A549 (cell line): Measurements from ENCODE around the gene NRDE2. TPM values are rescaled to one million over a fixed set of nuclear protein-coding genes. Genes with fewer than 3 reads are reported as not detected.

Experiments
- ATAC-seq, 2 experiments: fragments of 200-7000 bp in 1 of 2; fragments of >200 bp in 1 of 2; cut with Nextera tagmentation in 1 of 2; cut with Tn5 transposase in 1 of 2; 3 replicates each; pipeline versions ENCODE4 v1.8.0 to v1.9.1; 2018 to 2020; ENCODE audit warnings: mild to moderate bottlenecking in 1 of 2, moderate library complexity in 1 of 2
- CTCF ChIA-PET: fragments of 300-600 bp; sonication (Branson Sonifier 250); formaldehyde crosslinking; extraction: SDS; loops from one replicate; lab custom pipeline; 2021; ENCODE audit warnings: antibody characterized with exemption, inconsistent platforms; lab: Yijun Ruan, JAX
- POLR2A ChIA-PET: fragments of 350-600 bp; formaldehyde crosslinking; extraction: SDS; loops from one replicate; lab custom pipeline; 2021; ENCODE audit warnings: antibody characterized with exemption, inconsistent platforms; lab: Yijun Ruan, JAX
- DNase-seq, 2 experiments: peaks; one replicate each; pipeline versions ENCODE4 v3.0.0 to v3.0.0-alpha.2; 2011 to 2016; ENCODE audit warnings: low read depth in 1 of 2, low spot score in 1 of 2
- FAIRE-seq: peaks from 2 replicates; lab custom pipeline; 2011; peaks lifted over from hg19 to GRCh38; lab: Jason Lieb, UNC
- H3K27ac ChIP-seq, 2 experiments: fragments of >200 bp; sonication (Bioruptor Twin); formaldehyde crosslinking; 3 replicates each; pipeline ENCODE4 v1.5.1; 2016 to 2017
- H3K4me1 ChIP-seq: fragments of >200 bp; sonication (Bioruptor Twin); formaldehyde crosslinking; 3 replicates; pipeline ENCODE4 v1.6.1; 2016
- H3K4me2 ChIP-seq: fragments of >200 bp; sonication (Bioruptor Twin); formaldehyde crosslinking; 3 replicates; pipeline ENCODE4 v1.6.1; 2016
- H3K4me3 ChIP-seq: fragments of >200 bp; sonication (Bioruptor Twin); formaldehyde crosslinking; 3 replicates; pipeline ENCODE4 v1.5.1; 2016
- H3K9me3 ChIP-seq: fragments of >200 bp; sonication (Bioruptor Twin); formaldehyde crosslinking; 3 replicates; pipeline ENCODE4 v1.6.1; 2016
- CEBPB ChIP-seq, 2 experiments: fragments of >200 bp in 1 of 2; sonication (Bioruptor Twin) in 1 of 2; formaldehyde crosslinking in 1 of 2; IDR thresholded peaks; 2 replicates each; pipeline ENCODE4 v1.6.1; 2012 to 2016
- CHD2 ChIP-seq: fragments of 150-350 bp; IDR thresholded peaks from 2 replicates; pipeline ENCODE4 v1.6.1; 2014; ENCODE audit warnings: low read length; ENCODE audit not compliant: partially characterized antibody
- CHD4 ChIP-seq: fragments of 200-600 bp; sonication (generic); IDR thresholded peaks from 2 replicates; pipeline ENCODE4 v1.6.1; 2016; ENCODE audit warnings: antibody characterized with exemption, mild to moderate bottlenecking, borderline replicate concordance
- EHMT2 ChIP-seq: fragments of 200-600 bp; sonication (generic); IDR thresholded peaks from 2 replicates; pipeline ENCODE4 v1.6.1; 2016; ENCODE audit warnings: antibody characterized with exemption, low read depth, mild to moderate bottlenecking, moderate library complexity
- ESRRA ChIP-seq: fragments of 150-350 bp; IDR thresholded peaks from 2 replicates; pipeline ENCODE4 v1.6.1; 2014; ENCODE audit warnings: mild to moderate bottlenecking, low read length, borderline replicate concordance
- FOSL2 ChIP-seq, 2 experiments: fragments of 450-650 bp in 1 of 2; fragments of >200 bp in 1 of 2; sonication (Bioruptor Twin) in 1 of 2; formaldehyde crosslinking; IDR thresholded peaks; 2 replicates each; pipeline versions ENCODE4 v1.5.0 to v1.6.1; 2016 to 2020; ENCODE audit warnings: mild to moderate bottlenecking in 1 of 2, moderate library complexity in 1 of 2
- FOXS1 ChIP-seq: fragments of 250-450 bp; sonication (Bioruptor Pico); IDR thresholded peaks from 2 replicates; pipeline ENCODE4 v1.5.0; 2020; ENCODE audit warnings: mild to moderate bottlenecking, moderate library complexity
- GATA3 ChIP-seq: IDR thresholded peaks from 2 replicates; pipeline ENCODE4 v1.6.1; 2012; ENCODE audit warnings: borderline replicate concordance
- HOXA7 ChIP-seq: fragments of 250-450 bp; sonication (Bioruptor Pico); IDR thresholded peaks from 2 replicates; pipeline ENCODE4 v1.5.0; 2020; ENCODE audit warnings: mild to moderate bottlenecking, moderate library complexity
- JUN ChIP-seq, 2 experiments: fragments of >200 bp; sonication (Bioruptor Twin); formaldehyde crosslinking; IDR thresholded peaks; 2 replicates in 1 of 2; 3 replicates in 1 of 2; pipeline ENCODE4 v1.6.1; 2016 to 2017
- JUNB ChIP-seq: fragments of >200 bp; sonication (Bioruptor Twin); formaldehyde crosslinking; IDR thresholded peaks from 2 replicates; pipeline ENCODE4 v1.6.1; 2016
- KDM5A ChIP-seq: fragments of 200-600 bp; sonication (generic); IDR thresholded peaks from 2 replicates; pipeline ENCODE4 v1.6.1; 2016; ENCODE audit warnings: antibody characterized with exemption, mild to moderate bottlenecking
- MAZ ChIP-seq: fragments of 150-350 bp; IDR thresholded peaks from 2 replicates; pipeline ENCODE4 v1.6.1; 2014; ENCODE audit warnings: antibody characterized with exemption, low read depth, low read length, borderline replicate concordance
- MYC ChIP-seq: IDR thresholded peaks from 2 replicates; pipeline ENCODE4 v1.6.1; 2012; ENCODE audit warnings: mild to moderate bottlenecking, inconsistent platforms, low read length, improper control_type of control experiment, borderline replicate concordance
- NR3C1 ChIP-seq: fragments of >200 bp; sonication (Bioruptor Twin); formaldehyde crosslinking; IDR thresholded peaks from 3 replicates; pipeline ENCODE4 v1.6.1; 2017
- POLR2AphosphoS2 ChIP-seq: conservative IDR thresholded peaks from 2 replicates; pipeline ENCODE4 v1.6.1; 2012; ENCODE audit warnings: low read length, improper control_type of control experiment, inconsistent platforms
- RAD21 ChIP-seq, 2 experiments: fragments of >200 bp in 1 of 2; sonication (Bioruptor Twin) in 1 of 2; formaldehyde crosslinking in 1 of 2; IDR thresholded peaks in 1 of 2; conservative IDR thresholded peaks in 1 of 2; 2 replicates in 1 of 2; 3 replicates in 1 of 2; pipeline ENCODE4 v1.6.1; 2012 to 2018; ENCODE audit warnings: inconsistent platforms in 1 of 2
- RCOR1 ChIP-seq: fragments of 150-350 bp; IDR thresholded peaks from 2 replicates; pipeline ENCODE4 v1.6.1; 2014; ENCODE audit warnings: antibody characterized with exemption, low read length, low read depth
- SREBF2 ChIP-seq: fragments of 450-650 bp; IDR thresholded peaks from 2 replicates; pipeline ENCODE4 v1.6.1; 2014; ENCODE audit warnings: mild to moderate bottlenecking, moderate library complexity
- TFCP2L1 ChIP-seq: fragments of 250-450 bp; sonication (Bioruptor Pico); IDR thresholded peaks from 2 replicates; pipeline ENCODE4 v1.5.0; 2021; ENCODE audit warnings: mild to moderate bottlenecking
- TP53 ChIP-seq: fragments of 250-450 bp; sonication (Bioruptor Pico); IDR thresholded peaks from 2 replicates; pipeline ENCODE4 v1.5.0; 2021; ENCODE audit warnings: mild to moderate bottlenecking, moderate library complexity
- ZNF302 ChIP-seq: fragments of 250-450 bp; sonication (Bioruptor Pico); IDR thresholded peaks from 2 replicates; pipeline ENCODE4 v1.9.0; 2021; ENCODE audit warnings: inconsistent platforms, mild to moderate bottlenecking, moderate library complexity
- ZSCAN20 ChIP-seq: fragments of 250-450 bp; sonication (Bioruptor Pico); IDR thresholded peaks from 2 replicates; pipeline ENCODE4 v1.8.0; 2022; ENCODE audit warnings: mild to moderate bottlenecking, moderate library complexity
- WGBS: methylation state at CpG from one replicate; pipeline ENCODE4 v1.1.6; 2017; ENCODE audit errors: missing lambda C conversion rate; 5-methylcytosine and 5-hydroxymethylcytosine counted together
- polyA plus RNA-seq, 4 experiments: library from polyadenylated mRNA; depleted of rRNA in 3 of 4; stranded (reverse); fragments of >200 nt; fragmentation: RNase III in 1 of 4; extraction: RNeasy Plus Mini Kit Qiagen cat#74134 plus additional on column Dnase treatment in 1 of 4; gene quantifications; 2 replicates in 3 of 4; 3 replicates in 1 of 4; pipeline ENCODE4 v1.2.3, GENCODE V29; 2011 to 2017
- TF ChIP-seq, protein P1 (sequence below): fragments of >200 bp; sonication (Bioruptor Twin); formaldehyde crosslinking; IDR thresholded peaks from 3 replicates; pipeline ENCODE4 v1.5.1; 2016
- TF ChIP-seq, protein P2 (sequence below): fragments of >200 bp; sonication (Bioruptor Twin); formaldehyde crosslinking; IDR thresholded peaks from 2 replicates; pipeline ENCODE4 v1.6.1; 2016
- TF ChIP-seq, protein P3 (sequence below): fragments of 250-450 bp; sonication (Bioruptor Pico); IDR thresholded peaks from 2 replicates; pipeline ENCODE4 v1.5.0; 2020; ENCODE audit warnings: low read depth, mild to moderate bottlenecking, moderate library complexity
- TF ChIP-seq, protein P4 (sequence below): IDR thresholded peaks from 2 replicates; pipeline ENCODE4 v1.6.1; 2012; ENCODE audit warnings: low read depth, borderline replicate concordance

Gene NRDE2
- polyA plus RNA-seq, 2 of the 4 experiments (the other 2 are of a cell fraction), result 11.6 to 12.7 TPM

DNA sequence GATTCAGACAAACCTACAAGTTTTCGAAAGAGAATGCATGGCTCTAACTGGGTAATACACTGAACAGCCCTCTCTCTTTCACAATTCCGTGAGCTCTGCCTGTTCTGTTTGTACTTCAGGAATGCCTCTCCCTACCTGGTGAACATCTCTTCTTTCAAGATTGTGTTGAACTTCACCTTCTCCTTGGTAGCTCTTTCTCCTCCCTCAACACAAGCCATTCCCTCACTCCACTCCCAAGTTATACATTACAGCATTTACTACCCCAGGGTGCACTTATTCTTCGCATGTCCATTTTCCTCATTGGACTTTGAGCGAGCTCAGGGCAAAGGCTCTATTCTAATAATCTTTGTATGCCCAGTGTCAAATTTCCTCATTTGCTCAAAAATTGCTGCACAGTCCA is 28.3 kb downstream of the NRDE2 start (continued):
- TF ChIP-seq FOXS1 (CRISPR knock-in tag) (no peak), CHD2 (no peak)

DNA sequence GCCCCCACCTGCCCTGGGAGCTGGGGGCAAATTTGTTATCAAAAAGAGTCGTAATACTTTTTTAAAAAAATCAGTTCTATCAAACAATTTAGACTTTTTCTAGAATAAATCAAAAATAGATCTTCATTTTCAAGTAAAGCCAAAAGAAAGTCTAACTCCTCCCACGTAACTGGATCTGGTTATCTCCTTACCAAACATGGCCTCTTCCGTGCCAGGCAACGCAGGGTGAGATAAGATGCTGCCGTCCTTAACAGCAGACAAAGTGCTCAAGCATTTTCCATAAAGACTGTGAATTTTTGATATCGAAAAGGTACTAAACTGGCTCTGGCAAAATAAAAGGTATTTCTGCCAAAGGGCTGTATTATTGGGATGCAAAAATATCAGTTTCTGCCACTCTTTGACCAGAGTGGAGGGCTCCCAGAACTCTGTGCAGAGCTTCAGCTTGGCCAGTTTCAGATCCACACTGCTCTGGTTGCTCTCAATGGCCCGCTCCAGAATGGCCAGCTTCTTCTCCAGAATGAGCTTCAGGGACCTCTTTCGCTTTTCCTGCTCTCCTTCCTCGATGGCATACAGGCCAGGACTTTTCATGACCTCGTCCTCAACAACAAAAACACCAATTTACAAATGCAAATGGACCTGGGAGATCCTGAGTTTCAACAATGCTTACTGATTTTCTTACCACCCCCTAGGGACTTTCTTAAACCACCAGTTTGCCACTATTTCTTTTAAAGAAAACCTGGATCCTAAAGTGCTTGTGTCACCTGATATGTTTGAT is 29.0 kb downstream of the NRDE2 start:
- 87% methylated on average over 10 of the region's 10 CpGs for WGBS
- TF ChIP-seq KDM5A (no peak), CHD2 (no peak), TFCP2L1 (CRISPR knock-in tag) (no peak), JUN (IDR thresholded peaks at IDR 0.05) (no peak), EHMT2 (no peak), FOXS1 (CRISPR knock-in tag) (no peak), MAZ (no peak)
- TF ChIP-seq, protein P1, sequence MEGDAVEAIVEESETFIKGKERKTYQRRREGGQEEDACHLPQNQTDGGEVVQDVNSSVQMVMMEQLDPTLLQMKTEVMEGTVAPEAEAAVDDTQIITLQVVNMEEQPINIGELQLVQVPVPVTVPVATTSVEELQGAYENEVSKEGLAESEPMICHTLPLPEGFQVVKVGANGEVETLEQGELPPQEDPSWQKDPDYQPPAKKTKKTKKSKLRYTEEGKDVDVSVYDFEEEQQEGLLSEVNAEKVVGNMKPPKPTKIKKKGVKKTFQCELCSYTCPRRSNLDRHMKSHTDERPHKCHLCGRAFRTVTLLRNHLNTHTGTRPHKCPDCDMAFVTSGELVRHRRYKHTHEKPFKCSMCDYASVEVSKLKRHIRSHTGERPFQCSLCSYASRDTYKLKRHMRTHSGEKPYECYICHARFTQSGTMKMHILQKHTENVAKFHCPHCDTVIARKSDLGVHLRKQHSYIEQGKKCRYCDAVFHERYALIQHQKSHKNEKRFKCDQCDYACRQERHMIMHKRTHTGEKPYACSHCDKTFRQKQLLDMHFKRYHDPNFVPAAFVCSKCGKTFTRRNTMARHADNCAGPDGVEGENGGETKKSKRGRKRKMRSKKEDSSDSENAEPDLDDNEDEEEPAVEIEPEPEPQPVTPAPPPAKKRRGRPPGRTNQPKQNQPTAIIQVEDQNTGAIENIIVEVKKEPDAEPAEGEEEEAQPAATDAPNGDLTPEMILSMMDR, result no peak
- TF ChIP-seq, protein P2, sequence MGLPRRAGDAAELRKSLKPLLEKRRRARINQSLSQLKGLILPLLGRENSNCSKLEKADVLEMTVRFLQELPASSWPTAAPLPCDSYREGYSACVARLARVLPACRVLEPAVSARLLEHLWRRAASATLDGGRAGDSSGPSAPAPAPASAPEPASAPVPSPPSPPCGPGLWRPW, result no peak
- TF ChIP-seq, protein P3, sequence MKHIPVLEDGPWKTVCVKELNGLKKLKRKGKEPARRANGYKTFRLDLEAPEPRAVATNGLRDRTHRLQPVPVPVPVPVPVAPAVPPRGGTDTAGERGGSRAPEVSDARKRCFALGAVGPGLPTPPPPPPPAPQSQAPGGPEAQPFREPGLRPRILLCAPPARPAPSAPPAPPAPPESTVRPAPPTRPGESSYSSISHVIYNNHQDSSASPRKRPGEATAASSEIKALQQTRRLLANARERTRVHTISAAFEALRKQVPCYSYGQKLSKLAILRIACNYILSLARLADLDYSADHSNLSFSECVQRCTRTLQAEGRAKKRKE (CRISPR knock-in tag), result no peak
- H3K27ac ChIP-seq, result no peak overlapping the region
- no peaks in the 10 kb centered on the region for H3K9me3 ChIP-seq
- H3K4me3 ChIP-seq, result no peak overlapping the region
- ChIA-PET CTCF (interaction anchor here (0.6 to 4.0 kb wide), 11 partner anchors 11 to 870 kb away, joined by 3 to 33 read pairs (median 5); no protein-coding TSS in a partner anchor), POLR2A (interaction anchor here (1.8 kb wide), 1 partner anchor 95 kb away, joined by 12 read pairs; no protein-coding TSS in a partner anchor)
- H3K4me1 ChIP-seq, result no peaks in the 10 kb centered on the region
- ATAC-seq (no peak), DNase-seq (no peak), FAIRE-seq (no peak)
- no peak overlapping the region for H3K4me2 ChIP-seq

DNA sequence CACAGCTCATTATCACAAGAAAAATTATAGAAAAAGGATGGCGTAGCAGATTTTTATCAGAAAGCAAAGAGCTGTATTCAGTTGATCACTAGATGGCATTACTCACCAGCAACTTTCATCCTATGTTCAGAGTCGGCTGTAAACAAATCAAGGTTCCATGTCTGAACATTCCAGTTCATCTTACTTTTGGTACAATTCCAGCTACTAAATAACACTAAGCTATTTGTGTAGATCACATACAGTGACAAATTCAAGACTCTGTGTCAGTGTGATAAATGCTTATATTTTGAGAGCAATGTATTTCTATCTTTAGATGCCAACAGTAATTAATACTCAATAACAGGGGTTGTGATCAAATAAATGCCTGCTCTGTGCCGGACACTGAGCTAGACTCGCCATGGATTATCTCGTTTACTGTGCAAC is 30.1 kb downstream of the NRDE2 start:
- CTCF ChIA-PET, result interaction anchor here (0.6 to 4.0 kb wide), 32 partner anchors 8 to 871 kb away, joined by 3 to 33 read pairs (median 4); partner anchors contain the start of gene PSMC1
- H3K4me1 ChIP-seq, result no peaks in the 10 kb centered on the region
- DNase-seq (peak; percentile 38 to 62), ATAC-seq (peak; percentile 72 to 84; a peak in 4 of 6 replicates), FAIRE-seq (no peak)
- no peak overlapping the region for H3K27ac ChIP-seq
- H3K4me2 ChIP-seq, result no peak overlapping the region
- no peaks in the 10 kb centered on the region for H3K9me3 ChIP-seq
- no peak overlapping the region for H3K4me3 ChIP-seq
- 56% methylated on average over 5 of the region's 5 CpGs for WGBS
- POLR2A ChIA-PET, result interaction anchor here (1.0 to 1.8 kb wide), 4 partner anchors 81 to 395 kb away, joined by 3 to 12 read pairs (median 4); no protein-coding TSS in a partner anchor
- TF ChIP-seq ZNF302 (no peak), ZSCAN20 (CRISPR knock-in tag) (no peak), EHMT2 (no peak), GATA3 (no peak), HOXA7 (no peak), RAD21 (conservative IDR thresholded peaks at IDR 0.05 in 1 of 2, IDR thresholded peaks at IDR 0.05 in 1 of 2) (peak; percentile 71 to 79), FOSL2 (IDR thresholded peaks at IDR 0.05) (no peak), FOSL2 (CRISPR knock-in tag; IDR thresholded peaks at IDR 0.05) (no peak), ESRRA (no peak), CEBPB (IDR thresholded peaks at IDR 0.05) (no peak), JUNB (no peak), RCOR1 (no peak), POLR2AphosphoS2 (no peak), NR3C1 (no peak), TP53 (CRISPR knock-in tag) (no peak), CHD4 (no peak), MYC (no peak), CHD2 (no peak), SREBF2 (no peak)
- TF ChIP-seq, protein P4, sequence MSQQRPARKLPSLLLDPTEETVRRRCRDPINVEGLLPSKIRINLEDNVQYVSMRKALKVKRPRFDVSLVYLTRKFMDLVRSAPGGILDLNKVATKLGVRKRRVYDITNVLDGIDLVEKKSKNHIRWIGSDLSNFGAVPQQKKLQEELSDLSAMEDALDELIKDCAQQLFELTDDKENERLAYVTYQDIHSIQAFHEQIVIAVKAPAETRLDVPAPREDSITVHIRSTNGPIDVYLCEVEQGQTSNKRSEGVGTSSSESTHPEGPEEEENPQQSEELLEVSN, result no peak
- TF ChIP-seq, protein P1, result peak; percentile 66
- TF ChIP-seq, protein P2, result no peak
